Small intestine (tissue), 7 donors: ENCODE data around the gene DNAH9. TPM values are rescaled to one million over a fixed set of nuclear protein-coding genes. Genes with fewer than 3 reads are reported as not detected.

Experiments
- DNase-seq, 2 donors: peaks; one replicate each; pipeline versions ENCODE4 v3.0.0 to v3.0.0-alpha.2; 2013
- FAIRE-seq: peaks from 2 replicates; lab custom pipeline; 2012; peaks lifted over from hg19 to GRCh38; lab: Jason Lieb, UNC
- H3K27ac ChIP-seq, 3 donors: one replicate each; pipeline ENCODE4 v1.5.1; 2013; ENCODE audit warnings: low read length in 2 of 3, mild to moderate bottlenecking in 2 of 3, control low read depth in 1 of 3, inconsistent platforms in 1 of 3, low read depth in 1 of 3, moderate library complexity in 1 of 3
- H3K27me3 ChIP-seq, 3 donors: one replicate each; pipeline ENCODE4 v1.6.1; 2013; ENCODE audit warnings: low read length in 3 of 3, inconsistent platforms in 1 of 3; ENCODE audit not compliant: control insufficient read depth in 3 of 3, insufficient read depth in 3 of 3
- H3K36me3 ChIP-seq, 3 donors: one replicate each; pipeline ENCODE4 v1.6.1; 2013; ENCODE audit warnings: low read length in 3 of 3, inconsistent platforms in 1 of 3, low read depth in 1 of 3, mild to moderate bottlenecking in 1 of 3, moderate library complexity in 1 of 3; ENCODE audit not compliant: control insufficient read depth in 3 of 3, insufficient read depth in 2 of 3
- H3K4me1 ChIP-seq, 3 donors: one replicate each; pipeline ENCODE4 v1.6.1; 2013; ENCODE audit warnings: low read length in 2 of 3, inconsistent platforms in 1 of 3, low read depth in 1 of 3, mild to moderate bottlenecking in 1 of 3, moderate library complexity in 1 of 3; ENCODE audit not compliant: control insufficient read depth in 3 of 3, insufficient read depth in 2 of 3
- H3K4me3 ChIP-seq, 3 donors: one replicate each; pipeline ENCODE4 v1.5.1; 2013; ENCODE audit warnings: low read length in 3 of 3, control low read depth in 1 of 3, inconsistent platforms in 1 of 3, low read depth in 1 of 3, mild to moderate bottlenecking in 1 of 3, moderate library complexity in 1 of 3
- H3K9me3 ChIP-seq, 2 donors: one replicate each; pipeline ENCODE4 v1.6.1; 2013; ENCODE audit warnings: low read depth in 1 of 2, low read length in 1 of 2; ENCODE audit not compliant: control insufficient read depth in 2 of 2, insufficient read depth in 1 of 2
- WGBS, 3 donors: extraction: QIAGEN DNeasy Blood & Tissue Kit; methylation state at CpG; one replicate each; pipeline ENCODE4 v1.1.7; 2013; 5-methylcytosine and 5-hydroxymethylcytosine counted together
- polyA plus RNA-seq, 4 donors: library from polyadenylated mRNA; stranded (reverse) in 3 of 4; unstranded in 1 of 4; fragments of 200-250 nt in 3 of 4; fragments of 120-200 nt in 1 of 4; gene quantifications; one replicate each; pipeline versions ENCODE4 v1.2.1 to v1.2.3, GENCODE V29; 2013
- donor health status: healthy with polysubstance abuse.
- donor health status: control.
- donor health status: control.
- donor health status: Bipolar disorder and iron deficiency.
- donor health status: healthy.

The DNAH9 gene
- polyA plus RNA-seq, 4 donors: 0.07 to 0.24 TPM; not detected in 2

DNA sequence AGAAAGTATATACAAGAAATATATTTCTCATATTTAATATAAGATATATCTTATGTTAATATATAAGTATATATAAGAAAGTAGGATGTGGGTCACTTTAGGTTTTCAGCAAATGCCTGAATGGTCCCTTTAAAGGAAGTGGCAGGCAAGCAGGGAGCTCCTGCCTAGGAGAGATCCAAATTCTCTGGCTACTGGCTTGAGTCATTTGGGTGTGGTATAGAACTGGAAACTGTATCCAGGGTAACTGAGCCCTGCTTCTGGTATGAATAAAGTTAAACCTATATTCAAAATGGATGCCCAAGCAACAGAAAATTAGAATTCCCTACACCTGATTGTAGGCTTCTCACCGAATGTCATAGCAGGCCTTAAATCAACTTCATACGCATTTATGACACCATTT, 254.6 kb downstream of the DNAH9 start:
- Histone ChIP-seq H3K36me3 (no peaks in the 10 kb centered on the region), H3K27ac (no peak overlapping the region)
- no peak for FAIRE-seq

GRCh38 chr17:11853321-11854151, 255.3 kb downstream of the DNAH9 start:
- Histone ChIP-seq H3K9me3 (peaks cover 0 to 3% of the 10 kb centered on the region in 2 donors), H3K27ac (no peak overlapping the region), H3K27me3 (no peaks in the 10 kb centered on the region), H3K4me1 (no peaks in the 10 kb centered on the region), H3K36me3 (no peaks in the 10 kb centered on the region), H3K4me3 (no peak overlapping the region)
- 81 to 87% (median 82%) methylated on average over 11 of the region's 11 CpGs for WGBS, 3 donors
- DNase-seq (no peak), FAIRE-seq (no peak)

More for the DNA sequence above, 254.6 kb downstream of the DNAH9 start:
- Histone ChIP-seq H3K4me1 (no peaks in the 10 kb centered on the region), H3K27me3 (no peaks in the 10 kb centered on the region), H3K4me3 (no peak overlapping the region), H3K9me3 (peaks cover 0 to 3% of the 10 kb centered on the region in 2 donors)
- 79 to 93% (median 86%) methylated on average over 2 of the region's 2 CpGs for WGBS, 3 donors
- no peak for DNase-seq

GRCh38 chr17:11855306-11855705, 257.0 kb downstream of the DNAH9 start:
- Histone ChIP-seq H3K27ac (no peak overlapping the region), H3K36me3 (no peaks in the 10 kb centered on the region), H3K4me1 (no peaks in the 10 kb centered on the region), H3K4me3 (no peak overlapping the region), H3K9me3 (peaks cover 0 to 3% of the 10 kb centered on the region in 2 donors), H3K27me3 (no peaks in the 10 kb centered on the region)
- WGBS, 3 donors: 11 to 60% (median 33%) methylated on average over 1 of the region's 1 CpG
- DNase-seq (peak in 1 of 2 donors; percentile 24), FAIRE-seq (no peak)

- H3K27ac ChIP-seq: no peak overlapping the region
- no peaks in the 10 kb centered on the region for H3K36me3 ChIP-seq
- no peaks in the 10 kb centered on the region for H3K4me1 ChIP-seq
- 87 to 96% (median 93%) methylated on average over 4 of the region's 4 CpGs for WGBS, 3 donors
- no peak for DNase-seq
- no peak for FAIRE-seq
- H3K4me3 ChIP-seq: no peak overlapping the region
- H3K9me3 ChIP-seq: peaks cover 0 to 3% of the 10 kb centered on the region in 2 donors
- no peaks in the 10 kb centered on the region for H3K27me3 ChIP-seq
Observed at GRCh38 chr17:11857006-11857405, 258.7 kb downstream of the DNAH9 start.

- H3K9me3 ChIP-seq: peaks cover 0 to 4% of the 10 kb centered on the region in 2 donors
- no peak overlapping the region for H3K27ac ChIP-seq
- H3K4me1 ChIP-seq: no peaks in the 10 kb centered on the region
- FAIRE-seq: no peak
- no peaks in the 10 kb centered on the region for H3K27me3 ChIP-seq
- no peaks in the 10 kb centered on the region for H3K36me3 ChIP-seq
- DNase-seq: no peak
- no peak overlapping the region for H3K4me3 ChIP-seq
- WGBS, 3 donors: 79 to 85% (median 80%) methylated on average over 8 of the region's 8 CpGs
Observed at GRCh38 chr17:11869680-11870394, 271.6 kb downstream of the DNAH9 start.

DNA sequence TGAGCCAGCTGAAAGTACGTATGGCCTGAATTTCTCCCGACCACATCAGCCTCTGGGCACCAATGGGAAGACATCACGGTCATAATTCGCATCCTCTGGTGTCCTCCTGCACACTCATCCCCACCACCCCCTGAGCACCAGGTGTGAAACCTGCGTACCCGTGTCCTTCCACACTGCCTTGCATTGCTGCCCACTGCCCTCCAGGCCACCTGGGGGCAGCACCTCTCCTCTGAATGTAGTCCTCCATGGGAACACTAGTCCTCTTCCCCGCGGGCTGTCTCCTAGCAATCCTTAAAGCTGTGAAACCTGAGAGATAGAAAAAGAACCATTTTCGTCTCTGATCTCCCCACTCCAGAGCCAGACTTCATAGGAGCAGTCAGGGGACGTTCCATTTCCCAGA, 273.5 kb downstream of the DNAH9 start:
- Histone ChIP-seq H3K9me3 (peaks cover 0 to 4% of the 10 kb centered on the region in 2 donors), H3K4me1 (no peaks in the 10 kb centered on the region), H3K36me3 (no peaks in the 10 kb centered on the region), H3K27me3 (no peaks in the 10 kb centered on the region), H3K27ac (no peak overlapping the region), H3K4me3 (no peak overlapping the region)
- DNase-seq (no peak), FAIRE-seq (no peak)
- WGBS, 3 donors: 67 to 71% (median 71%) methylated on average over 10 of the region's 10 CpGs

- Histone ChIP-seq H3K27ac (no peak overlapping the region), H3K4me3 (no peak overlapping the region), H3K36me3 (no peaks in the 10 kb centered on the region), H3K27me3 (no peaks in the 10 kb centered on the region), H3K4me1 (no peaks in the 10 kb centered on the region), H3K9me3 (peaks cover 0 to 2% of the 10 kb centered on the region in 2 donors)
- no peak for FAIRE-seq
- WGBS, 3 donors: 77 to 81% (median 77%) methylated on average over 7 of the region's 7 CpGs
- DNase-seq: no peak
Observed at GRCh38 chr17:11874756-11875155, 276.5 kb downstream of the DNAH9 start.

GRCh38 chr17:11880714-11881113, 282.4 kb downstream of the DNAH9 start:
- Histone ChIP-seq H3K4me3 (no peak overlapping the region), H3K9me3 (no peaks in the 10 kb centered on the region), H3K36me3 (no peaks in the 10 kb centered on the region), H3K27ac (no peak overlapping the region), H3K27me3 (no peaks in the 10 kb centered on the region), H3K4me1 (no peaks in the 10 kb centered on the region)
- DNase-seq: peak; percentile 34 to 71
- 13 to 45% (median 24%) methylated on average over 5 of the region's 5 CpGs for WGBS, 3 donors
- no peak for FAIRE-seq
